ENCODE data around the gene PXYLP1. TPM values are rescaled to one million over a fixed set of nuclear protein-coding genes. Genes with fewer than 3 reads are reported as not detected.

The PXYLP1 gene
- total RNA-seq, 4 donors from 2014 or later: 7.1 to 13.4 (median 10.3) TPM

- intact Hi-C loops (cut with DNase I): no loop called here
- no peaks in the 10 kb centered on the region for H3K36me3 ChIP-seq
- TF ChIP-seq POLR2A (IDR thresholded peaks at IDR 0.05) (no peak), CTCF (IDR thresholded peaks at IDR 0.05) (no peak)
- H3K4me3 ChIP-seq (replicated peaks in 1 of 3): no peak overlapping the region
- H3K27ac ChIP-seq: no peak overlapping the region
- no peak for DNase-seq
- H3K4me1 ChIP-seq: peaks cover 0 to 4% of the 10 kb centered on the region in 2 donors
- H3K9me3 ChIP-seq: no peaks in the 10 kb centered on the region
- H3K27me3 ChIP-seq: no peaks in the 10 kb centered on the region
These were observed 36.0 kb downstream of the PXYLP1 start for GRCh38 chr3:141267629-141268028.

DNA sequence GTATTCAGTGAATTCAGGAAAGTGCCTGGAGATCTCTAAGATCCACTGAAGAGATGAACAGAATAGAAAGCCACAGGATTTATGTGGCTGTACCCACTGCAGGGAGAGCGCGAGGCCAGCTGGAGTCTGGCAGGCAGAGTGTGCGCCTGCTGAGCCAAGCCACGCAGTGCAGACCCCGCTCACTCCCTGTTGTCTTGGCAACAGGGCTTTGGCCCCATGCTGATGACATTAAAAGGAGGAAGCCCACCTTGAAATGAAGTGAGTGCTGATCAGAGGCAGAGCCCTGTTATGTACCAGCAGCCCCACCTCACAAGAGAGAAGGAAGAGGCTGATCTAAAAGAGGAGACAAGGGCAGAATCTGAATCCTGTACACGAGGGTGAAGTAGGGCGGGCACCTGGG is 36.7 kb downstream of the PXYLP1 start:
- Histone ChIP-seq H3K9me3 (no peaks in the 10 kb centered on the region), H3K27ac (no peak overlapping the region), H3K4me3 (replicated peaks in 1 of 3) (no peak overlapping the region), H3K4me1 (peaks cover 0 to 4% of the 10 kb centered on the region in 2 donors), H3K36me3 (no peaks in the 10 kb centered on the region), H3K27me3 (no peaks in the 10 kb centered on the region)
- DNase-seq: no peak
- intact Hi-C loops (cut with DNase I): no loop called here
- TF ChIP-seq CTCF (IDR thresholded peaks at IDR 0.05) (no peak), POLR2A (IDR thresholded peaks at IDR 0.05) (no peak)
- WGBS, 2 donors: 93 to 95% methylated on average over 7 of the region's 7 CpGs

DNA sequence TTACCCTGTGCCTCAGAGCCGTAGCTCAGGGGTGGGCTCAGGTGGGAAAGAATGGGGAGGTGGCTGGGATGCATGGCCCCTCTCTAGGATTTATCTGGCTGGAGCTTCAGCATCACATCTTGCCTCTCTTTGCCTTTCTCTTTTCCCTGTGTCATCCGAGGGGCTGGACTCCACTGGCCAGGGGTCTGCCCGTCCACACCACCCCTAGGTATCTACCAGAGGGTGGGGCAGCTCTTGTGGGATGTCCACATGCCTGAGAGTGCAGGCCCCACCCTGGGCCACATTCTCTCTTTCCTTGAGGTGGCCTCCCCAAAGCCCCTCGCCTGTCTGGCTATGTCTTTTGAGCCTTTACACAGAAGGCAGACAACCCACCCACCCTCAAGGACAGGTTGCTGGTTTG is 37.2 kb downstream of the PXYLP1 start:
- intact Hi-C loops (cut with DNase I): no loop called here

DNA sequence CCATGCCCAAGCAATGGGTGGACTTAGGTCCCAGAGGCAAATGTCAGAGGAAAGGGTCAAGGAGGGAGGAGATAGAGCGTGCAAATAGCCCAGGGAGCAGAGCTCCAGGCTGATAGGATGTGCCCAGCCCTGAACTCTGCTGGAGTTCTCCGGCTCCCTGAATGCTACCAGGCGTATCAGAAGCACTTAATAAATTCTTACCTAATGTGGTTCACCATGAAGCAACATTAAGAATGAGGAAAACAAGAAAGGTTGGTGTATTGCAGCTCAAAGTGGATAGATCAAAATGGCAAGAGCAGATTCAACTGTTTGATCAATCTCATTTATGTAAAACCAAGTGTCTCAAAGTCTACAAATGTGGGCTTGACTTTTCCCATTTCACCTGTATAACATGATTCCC is 38.3 kb downstream of the PXYLP1 start:
- 64 to 69% methylated on average over 3 of the region's 3 CpGs for WGBS, 2 donors
- intact Hi-C loops (cut with DNase I): no loop called here
- DNase-seq: peak in 1 of 2 donors; percentile 36

More for the DNA sequence above, 37.2 kb downstream of the PXYLP1 start:
- Histone ChIP-seq H3K4me3 (replicated peaks in 1 of 3) (no peak overlapping the region), H3K27me3 (no peaks in the 10 kb centered on the region), H3K9me3 (no peaks in the 10 kb centered on the region), H3K36me3 (no peaks in the 10 kb centered on the region), H3K27ac (no peak overlapping the region), H3K4me1 (peaks cover 0 to 4% of the 10 kb centered on the region in 2 donors)
- WGBS, 2 donors: 94 to 95% methylated on average over 4 of the region's 4 CpGs
- no peak for DNase-seq
- TF ChIP-seq CTCF (IDR thresholded peaks at IDR 0.05) (no peak), POLR2A (IDR thresholded peaks at IDR 0.05) (no peak)

More for the DNA sequence above, 38.3 kb downstream of the PXYLP1 start:
- Histone ChIP-seq H3K36me3 (no peaks in the 10 kb centered on the region), H3K4me3 (replicated peaks in 1 of 3) (no peak overlapping the region), H3K27ac (no peak overlapping the region), H3K4me1 (peaks cover 0 to 4% of the 10 kb centered on the region in 2 donors), H3K27me3 (no peaks in the 10 kb centered on the region), H3K9me3 (no peaks in the 10 kb centered on the region)
- TF ChIP-seq CTCF (IDR thresholded peaks at IDR 0.05): no peak
- no peak for TF ChIP-seq POLR2A (IDR thresholded peaks at IDR 0.05)

All from thyroid gland (tissue), 4 donors.